ENCODE results near the gene LDLRAD3. TPM values are rescaled to one million over a fixed set of nuclear protein-coding genes. Genes with fewer than 3 reads are reported as not detected.

LDLRAD3 gene
- total RNA-seq, 5 donors from 2014 or later (not counting 1 experiment from before 2014, with no cell fraction given) = 0.18 to 0.22 TPM; not detected in 3

- DNase-seq (no peak), ATAC-seq (replicated peaks in 1 of 4) (no peak)
- no CpG with 5 or more reads among the region's 4 CpGs for WGBS (ENCODE audit: insufficient coverage)
- peaks cover 0 to 23% of the 10 kb centered on the region in 2 experiments for H3K27me3 ChIP-seq (replicated peaks in 1 of 2; ENCODE audit: control insufficient read depth in 2 of 2, extremely low read depth in 1 of 2, insufficient read depth in 2 of 2, low read length in 1 of 2)
- H3K9me3 ChIP-seq = no peaks in the 10 kb centered on the region
- CTCF ChIA-PET = no interaction called here
- H3K27ac ChIP-seq (ENCODE audit: low read length) = no peak overlapping the region
- H3K36me3 Mint-ChIP-seq = no peaks in the 10 kb centered on the region
- POLR2A ChIA-PET = no interaction called here
- no peak overlapping the region for H3K4me3 Mint-ChIP-seq
- peaks cover 10 to 15% of the 10 kb centered on the region in 2 donors for H3K27me3 Mint-ChIP-seq
- H3K4me1 Mint-ChIP-seq = no peaks in the 10 kb centered on the region
- H3K4me3 ChIP-seq (ENCODE audit: control insufficient read depth in 1 of 2, extremely low read depth in 1 of 2, low read length in 1 of 2) = no peak overlapping the region
- H3K4me1 ChIP-seq (ENCODE audit: control insufficient read depth in 1 of 2, extremely low read depth in 1 of 2, insufficient read depth in 2 of 2, low read length in 2 of 2) = no peaks in the 10 kb centered on the region
- no peak overlapping the region for H3K27ac Mint-ChIP-seq
- no peaks in the 10 kb centered on the region for H3K36me3 ChIP-seq (ENCODE audit: control insufficient read depth in 2 of 2, extremely low read depth in 1 of 2, insufficient read depth in 1 of 2, low read length in 1 of 2)
- peaks cover 7 to 21% (median 9%) of the 10 kb centered on the region in 3 donors for H3K9me3 Mint-ChIP-seq
Observed at GRCh38 chr11:36218283-36218921, 274.5 kb downstream of the LDLRAD3 start.

- Histone ChIP-seq H3K27ac (ENCODE audit: low read length) (no peak overlapping the region), H3K4me3 (ENCODE audit: control insufficient read depth in 1 of 2, extremely low read depth in 1 of 2, low read length in 1 of 2) (no peak overlapping the region), H3K9me3 (no peaks in the 10 kb centered on the region), H3K27me3 (replicated peaks in 1 of 2; ENCODE audit: control insufficient read depth in 2 of 2, extremely low read depth in 1 of 2, insufficient read depth in 2 of 2, low read length in 1 of 2) (peaks cover 0 to 13% of the 10 kb centered on the region in 2 experiments), H3K4me1 (ENCODE audit: control insufficient read depth in 1 of 2, extremely low read depth in 1 of 2, insufficient read depth in 2 of 2, low read length in 2 of 2) (no peaks in the 10 kb centered on the region), H3K36me3 (ENCODE audit: control insufficient read depth in 2 of 2, extremely low read depth in 1 of 2, insufficient read depth in 1 of 2, low read length in 1 of 2) (no peaks in the 10 kb centered on the region)
- Mint-ChIP-seq H3K4me3 (no peak overlapping the region), H3K27me3 (peaks cover 6 to 10% of the 10 kb centered on the region in 2 donors), H3K27ac (no peak overlapping the region), H3K4me1 (no peaks in the 10 kb centered on the region), H3K9me3 (peaks cover 7 to 21% (median 9%) of the 10 kb centered on the region in 3 donors), H3K36me3 (no peaks in the 10 kb centered on the region)
- DNase-seq (no peak), ATAC-seq (replicated peaks in 1 of 4) (no peak)
- ChIA-PET CTCF (no interaction called here), POLR2A (no interaction called here)
Observed at GRCh38 chr11:36219996-36220395, 276.1 kb downstream of the LDLRAD3 start.

DNA sequence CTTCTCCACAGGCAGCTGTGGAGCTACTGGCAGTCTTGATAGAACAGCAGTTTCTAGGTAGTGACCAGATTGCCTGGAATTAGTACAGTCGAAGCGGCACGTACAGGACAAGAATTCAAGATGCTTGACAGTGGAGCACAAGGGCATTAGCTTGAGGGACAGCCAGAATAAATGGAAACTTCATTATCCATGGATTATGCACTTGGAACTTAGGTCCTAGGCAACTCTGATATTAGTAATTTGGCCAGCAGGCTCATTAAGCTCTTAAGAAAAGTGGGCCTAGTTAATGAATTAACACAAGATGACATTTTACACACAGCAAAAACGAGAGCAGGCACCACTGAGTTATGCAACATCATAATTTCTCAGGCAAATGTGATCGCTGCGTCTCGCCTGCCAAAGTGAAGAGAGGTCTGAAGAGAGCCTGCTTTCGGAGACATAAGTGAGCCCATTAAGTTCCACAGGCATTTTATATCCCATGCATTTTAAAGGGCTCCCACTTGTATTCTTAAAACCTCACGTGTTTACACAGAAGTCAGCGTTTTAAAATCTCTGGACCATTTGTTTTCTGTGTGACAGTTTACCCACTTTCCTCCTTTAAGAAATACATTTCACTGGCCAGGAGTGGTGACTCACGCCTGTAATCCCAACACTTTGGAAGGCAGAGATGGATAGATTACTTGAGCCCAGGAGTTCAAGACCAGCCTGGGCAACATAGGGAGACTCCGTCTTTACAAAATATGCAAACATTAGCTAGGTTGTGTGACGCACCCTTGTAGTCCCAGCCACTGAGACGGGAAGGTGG is 279.2 kb downstream of the LDLRAD3 start:
- POLR2A ChIA-PET = no interaction called here
- Histone ChIP-seq H3K9me3 (no peaks in the 10 kb centered on the region), H3K4me1 (ENCODE audit: control insufficient read depth in 1 of 2, extremely low read depth in 1 of 2, insufficient read depth in 2 of 2, low read length in 2 of 2) (no peaks in the 10 kb centered on the region), H3K27ac (ENCODE audit: low read length) (no peak overlapping the region), H3K36me3 (ENCODE audit: control insufficient read depth in 2 of 2, extremely low read depth in 1 of 2, insufficient read depth in 1 of 2, low read length in 1 of 2) (no peaks in the 10 kb centered on the region), H3K27me3 (replicated peaks in 1 of 2; ENCODE audit: control insufficient read depth in 2 of 2, extremely low read depth in 1 of 2, insufficient read depth in 2 of 2, low read length in 1 of 2) (peaks cover 0 to 4% of the 10 kb centered on the region in 2 experiments), H3K4me3 (ENCODE audit: control insufficient read depth in 1 of 2, extremely low read depth in 1 of 2, low read length in 1 of 2) (no peak overlapping the region)
- Mint-ChIP-seq H3K36me3 (no peaks in the 10 kb centered on the region), H3K27ac (no peak overlapping the region), H3K27me3 (peaks cover 2 to 3% of the 10 kb centered on the region in 2 donors), H3K4me3 (no peak overlapping the region), H3K9me3 (peaks cover 4 to 16% (median 9%) of the 10 kb centered on the region in 3 donors), H3K4me1 (no peaks in the 10 kb centered on the region)
- WGBS (ENCODE audit: insufficient coverage) = 90% methylated on average over 6 of the region's 14 CpGs
- ATAC-seq (replicated peaks in 1 of 4) (no peak), DNase-seq (no peak)
- CTCF ChIA-PET = interaction anchor here in 1 of 2 donors (0.5 kb wide), 1 partner anchor 21 kb away, joined by 3 read pairs; no protein-coding TSS in a partner anchor

DNA sequence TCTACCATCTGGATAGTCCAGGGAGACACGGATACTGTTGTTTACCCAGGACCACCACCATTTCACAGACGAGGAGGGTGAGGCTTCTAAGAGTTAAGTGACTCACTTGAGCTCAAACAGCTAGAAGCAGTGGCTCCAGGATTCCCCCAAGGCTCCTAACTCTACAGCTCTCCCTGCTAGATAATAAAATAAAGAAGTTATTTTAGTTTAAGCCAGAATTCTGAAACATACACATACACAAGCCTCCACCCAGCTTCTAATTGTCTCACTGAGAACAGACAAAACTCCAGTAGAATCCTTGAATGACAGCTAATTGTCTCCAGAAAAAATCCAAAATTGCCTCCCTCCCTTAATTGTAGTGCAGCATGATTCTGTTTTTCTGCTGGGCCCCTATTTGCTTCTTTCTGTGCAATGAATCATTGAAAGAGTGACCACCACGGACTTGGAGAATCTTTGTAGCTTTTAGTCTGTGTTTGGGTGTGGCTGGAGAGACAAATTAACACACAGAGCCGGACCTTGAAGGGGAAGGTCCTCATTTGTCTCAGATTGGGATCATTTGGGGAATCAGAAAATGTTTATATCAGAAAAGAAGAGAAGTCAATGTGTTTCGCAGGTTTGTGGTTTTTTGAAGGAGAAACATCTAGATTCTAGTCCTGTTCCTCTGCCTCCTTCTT is 280.5 kb downstream of the LDLRAD3 start:
- 25% methylated on average over 2 of the region's 5 CpGs for whole genome bisulfite sequencing (ENCODE audit: insufficient coverage)
- DNase-seq (no peak), ATAC-seq (replicated peaks in 1 of 4) (no peak)
- no peak overlapping the region for H3K27ac Mint-ChIP-seq
- H3K4me1 ChIP-seq (ENCODE audit: control insufficient read depth in 1 of 2, extremely low read depth in 1 of 2, insufficient read depth in 2 of 2, low read length in 2 of 2) = no peaks in the 10 kb centered on the region
- H3K27me3 Mint-ChIP-seq = peaks cover 2 to 6% of the 10 kb centered on the region in 2 donors
- H3K4me3 Mint-ChIP-seq = no peak overlapping the region
- peaks cover 0 to 3% of the 10 kb centered on the region in 2 experiments for H3K27me3 ChIP-seq (replicated peaks in 1 of 2; ENCODE audit: control insufficient read depth in 2 of 2, extremely low read depth in 1 of 2, insufficient read depth in 2 of 2, low read length in 1 of 2)
- H3K9me3 Mint-ChIP-seq = peaks cover 4 to 9% (median 9%) of the 10 kb centered on the region in 3 donors
- H3K4me1 Mint-ChIP-seq = no peaks in the 10 kb centered on the region
- ChIA-PET CTCF (no interaction called here), POLR2A (no interaction called here)
- no peaks in the 10 kb centered on the region for H3K36me3 Mint-ChIP-seq
- no peaks in the 10 kb centered on the region for H3K36me3 ChIP-seq (ENCODE audit: control insufficient read depth in 2 of 2, extremely low read depth in 1 of 2, insufficient read depth in 1 of 2, low read length in 1 of 2)
- no peak overlapping the region for H3K4me3 ChIP-seq (ENCODE audit: control insufficient read depth in 1 of 2, extremely low read depth in 1 of 2, low read length in 1 of 2)
- no peaks in the 10 kb centered on the region for H3K9me3 ChIP-seq
- H3K27ac ChIP-seq (ENCODE audit: low read length) = no peak overlapping the region

DNA sequence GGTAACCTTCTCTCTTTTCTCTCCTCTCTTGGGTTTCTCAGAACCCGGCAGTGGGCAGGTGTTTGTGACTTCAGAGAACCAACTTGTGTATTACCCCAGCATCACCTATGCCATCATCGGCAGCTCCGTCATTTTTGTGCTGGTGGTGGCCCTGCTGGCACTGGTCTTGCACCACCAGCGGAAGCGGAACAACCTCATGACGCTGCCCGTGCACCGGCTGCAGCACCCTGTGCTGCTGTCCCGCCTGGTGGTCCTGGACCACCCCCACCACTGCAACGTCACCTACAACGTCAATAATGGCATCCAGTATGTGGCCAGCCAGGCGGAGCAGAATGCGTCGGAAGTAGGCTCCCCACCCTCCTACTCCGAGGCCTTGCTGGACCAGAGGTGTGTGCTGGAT is 283.2 kb downstream of the LDLRAD3 start:
- Histone ChIP-seq H3K36me3 (ENCODE audit: control insufficient read depth in 2 of 2, extremely low read depth in 1 of 2, insufficient read depth in 1 of 2, low read length in 1 of 2) (no peaks in the 10 kb centered on the region), H3K4me1 (ENCODE audit: control insufficient read depth in 1 of 2, extremely low read depth in 1 of 2, insufficient read depth in 2 of 2, low read length in 2 of 2) (no peaks in the 10 kb centered on the region), H3K27me3 (replicated peaks in 1 of 2; ENCODE audit: control insufficient read depth in 2 of 2, extremely low read depth in 1 of 2, insufficient read depth in 2 of 2, low read length in 1 of 2) (peaks cover 0 to 7% of the 10 kb centered on the region in 2 experiments), H3K9me3 (no peaks in the 10 kb centered on the region), H3K27ac (ENCODE audit: low read length) (no peak overlapping the region), H3K4me3 (ENCODE audit: control insufficient read depth in 1 of 2, extremely low read depth in 1 of 2, low read length in 1 of 2) (no peak overlapping the region)
- DNase-seq = no peak
- WGBS (ENCODE audit: insufficient coverage) = 96% methylated on average over 8 of the region's 15 CpGs
- ChIA-PET POLR2A (no interaction called here), CTCF (no interaction called here)
- Mint-ChIP-seq H3K36me3 (no peaks in the 10 kb centered on the region), H3K27ac (no peak overlapping the region), H3K4me3 (no peak overlapping the region), H3K27me3 (peaks cover 2 to 8% of the 10 kb centered on the region in 2 donors), H3K9me3 (no peaks in the 10 kb centered on the region), H3K4me1 (no peaks in the 10 kb centered on the region)
- ATAC-seq (replicated peaks in 1 of 4) = no peak

GRCh38 chr11:36228689-36229088 is 284.8 kb downstream of the LDLRAD3 start:
- no peak overlapping the region for H3K4me3 ChIP-seq (ENCODE audit: control insufficient read depth in 1 of 2, extremely low read depth in 1 of 2, low read length in 1 of 2)
- no peaks in the 10 kb centered on the region for H3K9me3 ChIP-seq
- no peak overlapping the region for H3K27ac ChIP-seq (ENCODE audit: low read length)
- H3K27me3 ChIP-seq (replicated peaks in 1 of 2; ENCODE audit: control insufficient read depth in 2 of 2, extremely low read depth in 1 of 2, insufficient read depth in 2 of 2, low read length in 1 of 2) = peaks cover 0 to 7% of the 10 kb centered on the region in 2 experiments
- Mint-ChIP-seq H3K27me3 (peaks cover 2 to 5% of the 10 kb centered on the region in 2 donors), H3K9me3 (no peaks in the 10 kb centered on the region), H3K4me1 (no peaks in the 10 kb centered on the region), H3K36me3 (no peaks in the 10 kb centered on the region), H3K27ac (no peak overlapping the region), H3K4me3 (no peak overlapping the region)
- H3K36me3 ChIP-seq (ENCODE audit: control insufficient read depth in 2 of 2, extremely low read depth in 1 of 2, insufficient read depth in 1 of 2, low read length in 1 of 2) = no peaks in the 10 kb centered on the region
- DNase-seq (no peak), ATAC-seq (replicated peaks in 1 of 4) (no peak)
- ChIA-PET CTCF (no interaction called here), POLR2A (no interaction called here)
- WGBS (ENCODE audit: insufficient coverage) = 69% methylated on average over 4 of the region's 8 CpGs
- H3K4me1 ChIP-seq (ENCODE audit: control insufficient read depth in 1 of 2, extremely low read depth in 1 of 2, insufficient read depth in 2 of 2, low read length in 2 of 2) = no peaks in the 10 kb centered on the region

Measured in T-cell (primary cell).